Right lobe of liver (tissue), 4 donors: ENCODE data around the gene LRRC42.

ENCODE experiments used
- POLR2A ChIP-seq: fragments of 450-650 bp; IDR thresholded peaks from one replicate; pipeline ENCODE4 v1.6.1; 2017; ENCODE audit warnings: antibody characterized with exemption, mild to moderate bottlenecking
- TF ChIP-seq, protein P1 (sequence below), 4 donors: fragments of 200-600 bp in 3 of 4; fragments of 450-650 bp in 1 of 4; IDR thresholded peaks; one replicate each; pipeline versions ENCODE4 v1.5.1 to v1.8.0; 2016 to 2022; ENCODE audit warnings: antibody characterized with exemption in 4 of 4, mild to moderate bottlenecking in 2 of 4
- donor health status: DM: no; HTN: no; CAD: no.
- donor health status: DM: no; HTN: no; CAD: no.
- donor health status: DM: no; HTN: yes; CAD: no.

DNA sequence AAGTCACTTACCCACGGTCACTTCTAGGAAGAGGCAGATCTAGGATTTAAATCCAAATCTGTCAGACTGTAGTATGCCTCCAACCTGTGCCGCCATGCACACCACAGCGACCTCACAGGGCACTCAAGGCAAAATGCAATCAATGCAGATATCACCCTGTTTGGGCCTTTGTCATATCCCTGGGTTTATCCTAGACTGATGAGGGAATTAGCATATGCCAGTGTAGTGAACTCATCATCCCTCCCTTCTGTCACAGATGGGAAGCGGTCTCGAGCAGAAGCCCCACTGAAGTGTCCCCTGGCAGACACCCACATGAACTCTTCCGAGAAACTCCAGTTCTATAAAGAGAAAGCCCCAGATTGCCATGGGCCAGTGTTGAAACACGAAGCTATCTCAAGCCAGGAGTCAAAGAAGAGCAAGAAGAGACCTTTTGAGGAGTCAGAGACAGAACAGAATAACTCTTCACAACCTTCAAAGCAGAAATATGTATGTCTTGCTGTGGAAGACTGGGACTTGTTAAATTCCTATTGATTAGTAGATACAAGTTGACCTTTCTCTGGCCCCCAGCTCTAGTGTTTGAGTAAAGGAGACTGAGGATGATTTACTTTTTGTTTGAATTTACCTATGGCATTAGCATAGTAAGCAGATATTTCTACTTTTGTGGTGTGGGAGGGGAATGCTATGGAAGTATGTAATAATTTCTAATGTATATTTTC is 21.4 kb downstream of the LRRC42 start:
- TF ChIP-seq, protein P1, sequence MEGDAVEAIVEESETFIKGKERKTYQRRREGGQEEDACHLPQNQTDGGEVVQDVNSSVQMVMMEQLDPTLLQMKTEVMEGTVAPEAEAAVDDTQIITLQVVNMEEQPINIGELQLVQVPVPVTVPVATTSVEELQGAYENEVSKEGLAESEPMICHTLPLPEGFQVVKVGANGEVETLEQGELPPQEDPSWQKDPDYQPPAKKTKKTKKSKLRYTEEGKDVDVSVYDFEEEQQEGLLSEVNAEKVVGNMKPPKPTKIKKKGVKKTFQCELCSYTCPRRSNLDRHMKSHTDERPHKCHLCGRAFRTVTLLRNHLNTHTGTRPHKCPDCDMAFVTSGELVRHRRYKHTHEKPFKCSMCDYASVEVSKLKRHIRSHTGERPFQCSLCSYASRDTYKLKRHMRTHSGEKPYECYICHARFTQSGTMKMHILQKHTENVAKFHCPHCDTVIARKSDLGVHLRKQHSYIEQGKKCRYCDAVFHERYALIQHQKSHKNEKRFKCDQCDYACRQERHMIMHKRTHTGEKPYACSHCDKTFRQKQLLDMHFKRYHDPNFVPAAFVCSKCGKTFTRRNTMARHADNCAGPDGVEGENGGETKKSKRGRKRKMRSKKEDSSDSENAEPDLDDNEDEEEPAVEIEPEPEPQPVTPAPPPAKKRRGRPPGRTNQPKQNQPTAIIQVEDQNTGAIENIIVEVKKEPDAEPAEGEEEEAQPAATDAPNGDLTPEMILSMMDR (IDR thresholded peaks at IDR 0.05), result no peak
- no peak for TF ChIP-seq POLR2A
